ENCODE data around the gene AOPEP.
"Not testable (repeated sequence)": the region's sequence is repeated elsewhere in the genome, so short reads cannot be mapped to it uniquely, and the experiment has no call there.

AOPEP gene

GRCh38 chr9:94921656-94922055, 195.2 kb downstream of the AOPEP start:
- no peak for DNase-seq

GRCh38 chr9:94922098-94922607, 195.7 kb downstream of the AOPEP start:
- DNase-seq: no peak

- DNase-seq: no peak
Observed at GRCh38 chr9:94922691-94923107, 196.2 kb downstream of the AOPEP start.

GRCh38 chr9:94923326-94924089, 197.0 kb downstream of the AOPEP start:
- DNase-seq: no peak

- no peak for DNase-seq
Observed at GRCh38 chr9:94925751-94926430, 199.4 kb downstream of the AOPEP start.

- no peak for DNase-seq
Observed at GRCh38 chr9:94926431-94926800, 199.9 kb downstream of the AOPEP start.

GRCh38 chr9:94927048-94927761, 200.7 kb downstream of the AOPEP start:
- no peak for DNase-seq

GRCh38 chr9:94927762-94928670, 201.5 kb downstream of the AOPEP start:
- no peak for DNase-seq

GRCh38 chr9:94928691-94929368, 202.3 kb downstream of the AOPEP start:
- DNase-seq: no peak

- DNase-seq: no peak
Observed at GRCh38 chr9:94929369-94929756, 202.9 kb downstream of the AOPEP start.

- DNase-seq: no peak
Observed at GRCh38 chr9:94931036-94931633, 204.6 kb downstream of the AOPEP start.

GRCh38 chr9:94931740-94932139, 205.2 kb downstream of the AOPEP start:
- no peak for DNase-seq

GRCh38 chr9:94932652-94933510, 206.4 kb downstream of the AOPEP start:
- no peak for DNase-seq

GRCh38 chr9:94933511-94933828, 207.0 kb downstream of the AOPEP start:
- no peak for DNase-seq

GRCh38 chr9:94934816-94935328, 208.4 kb downstream of the AOPEP start:
- no peak for DNase-seq

- no peak for DNase-seq
Observed at GRCh38 chr9:94935396-94935795, 208.9 kb downstream of the AOPEP start.

GRCh38 chr9:94936419-94936818, 209.9 kb downstream of the AOPEP start:
- no peak for DNase-seq

- DNase-seq: no peak
Observed at GRCh38 chr9:94937214-94937903, 210.9 kb downstream of the AOPEP start.

GRCh38 chr9:94938384-94938783, 211.9 kb downstream of the AOPEP start:
- no peak for DNase-seq

- DNase-seq: not testable (repeated sequence)
Observed at GRCh38 chr9:94940296-94940695, 213.8 kb downstream of the AOPEP start.
